ENCODE data around the gene TRIM44. TPM values are rescaled to one million over a fixed set of nuclear protein-coding genes. Genes with fewer than 3 reads are reported as not detected.

The TRIM44 gene
- total RNA-seq, 3 donors from 2014 or later (not counting 1 experiment from before 2014, with no cell fraction given): 47.0 to 62.6 (median 51.9) TPM

GRCh38 chr11:35617316-35617686 is 45.3 kb upstream of the TRIM44 start:
- DNase-seq (no peak), ATAC-seq (no peak)
- Mint-ChIP-seq H3K4me3 (peak overlapping the region; percentile 83), H3K27ac (no peak overlapping the region), H3K27me3 (ENCODE audit: low read depth in 2 of 2) (peaks cover 42 to 82% of the 10 kb centered on the region in 2 donors), H3K36me3 (no peaks in the 10 kb centered on the region), H3K9me3 (no peaks in the 10 kb centered on the region), H3K4me1 (peaks cover 3 to 5% of the 10 kb centered on the region in 2 donors)
- H3K4me3 ChIP-seq (ENCODE audit: low read length): no peak overlapping the region
- peaks cover 17% of the 10 kb centered on the region for H3K4me1 ChIP-seq (ENCODE audit: control insufficient read depth, insufficient read depth, low read length)
- H3K9me3 ChIP-seq (ENCODE audit: control insufficient read depth, insufficient read depth, low read length): no peaks in the 10 kb centered on the region
- H3K27ac ChIP-seq (ENCODE audit: low read length): no peak overlapping the region
- H3K36me3 ChIP-seq (ENCODE audit: control insufficient read depth, insufficient read depth, low read length): no peaks in the 10 kb centered on the region
- no peak for TF ChIP-seq CTCF (IDR thresholded peaks at IDR 0.05)
- 62% methylated on average over 7 of the region's 7 CpGs for WGBS (ENCODE audit: insufficient coverage)
- H3K27me3 ChIP-seq (ENCODE audit: control insufficient read depth, insufficient read depth, low read length): peaks cover 27% of the 10 kb centered on the region
- intact Hi-C loops (cut with micrococcal nuclease): loop anchor here (2.0 to 5.0 kb wide), 2 partner anchors 206 to 860 kb away; no protein-coding TSS in a partner anchor

- peak in 1 of 2 donors; percentile 8 for DNase-seq
- Mint-ChIP-seq H3K36me3 (no peaks in the 10 kb centered on the region), H3K4me1 (peaks cover 3 to 5% of the 10 kb centered on the region in 2 donors), H3K9me3 (no peaks in the 10 kb centered on the region), H3K4me3 (peak within 1 kb of the TSS; percentile 83), H3K27ac (no peak within 1 kb of the TSS), H3K27me3 (ENCODE audit: low read depth in 2 of 2) (peaks cover 45 to 82% of the 10 kb centered on the region in 2 donors)
- H3K9me3 ChIP-seq (ENCODE audit: control insufficient read depth, insufficient read depth, low read length): no peaks in the 10 kb centered on the region
- H3K4me1 ChIP-seq (ENCODE audit: control insufficient read depth, insufficient read depth, low read length): peaks cover 17% of the 10 kb centered on the region
- intact Hi-C loops (cut with micrococcal nuclease): loop anchor here (2.0 to 5.0 kb wide), 2 partner anchors 205 to 859 kb away; no protein-coding TSS in a partner anchor
- TF ChIP-seq CTCF (IDR thresholded peaks at IDR 0.05): no peak
- peaks cover 28% of the 10 kb centered on the region for H3K27me3 ChIP-seq (ENCODE audit: control insufficient read depth, insufficient read depth, low read length)
- H3K27ac ChIP-seq (ENCODE audit: low read length): no peak within 1 kb of the TSS
- H3K36me3 ChIP-seq (ENCODE audit: control insufficient read depth, insufficient read depth, low read length): no peaks in the 10 kb centered on the region
- 5% methylated on average over 48 of the region's 57 CpGs for WGBS (ENCODE audit: insufficient coverage)
- no peak within 1 kb of the TSS for H3K4me3 ChIP-seq (ENCODE audit: low read length)
- ATAC-seq: peak in 2 of 3 donors; percentile 20 to 24
These were observed 44.7 kb upstream of the TRIM44 start, which contains the start of gene FJX1 for GRCh38 chr11:35617687-35618496. FJX1 (plus strand) TSS chr11:35618460; CDS start chr11:35618637, 177 bp downstream.

GRCh38 chr11:35618497-35619115 is 44.0 kb upstream of the TRIM44 start:
- under 1% methylated on average over 91 of the region's 91 CpGs for WGBS (ENCODE audit: insufficient coverage)
- Histone ChIP-seq H3K27me3 (ENCODE audit: control insufficient read depth, insufficient read depth, low read length) (peaks cover 33% of the 10 kb centered on the region), H3K4me1 (ENCODE audit: control insufficient read depth, insufficient read depth, low read length) (peaks cover 17% of the 10 kb centered on the region), H3K36me3 (ENCODE audit: control insufficient read depth, insufficient read depth, low read length) (no peaks in the 10 kb centered on the region), H3K9me3 (ENCODE audit: control insufficient read depth, insufficient read depth, low read length) (no peaks in the 10 kb centered on the region), H3K27ac (ENCODE audit: low read length) (no peak overlapping the region), H3K4me3 (ENCODE audit: low read length) (no peak overlapping the region)
- no peak overlapping the region for H3K4me3 Mint-ChIP-seq
- DNase-seq: peak in 1 of 2 donors; percentile 11
- no peaks in the 10 kb centered on the region for H3K36me3 Mint-ChIP-seq
- H3K27me3 Mint-ChIP-seq (ENCODE audit: low read depth in 2 of 2): peaks cover 50 to 83% of the 10 kb centered on the region in 2 donors
- no peak overlapping the region for H3K27ac Mint-ChIP-seq
- H3K9me3 Mint-ChIP-seq: no peaks in the 10 kb centered on the region
- ATAC-seq: peak in 2 of 3 donors; percentile 24 to 47
- intact Hi-C loops (cut with micrococcal nuclease): loop anchor here (5.0 kb wide), 1 partner anchor 859 kb away; no protein-coding TSS in a partner anchor
- peaks cover 3 to 5% of the 10 kb centered on the region in 2 donors for H3K4me1 Mint-ChIP-seq
- TF ChIP-seq CTCF (IDR thresholded peaks at IDR 0.05): no peak
